Loucy (cell line): ENCODE measurements around the gene EGLN2.
"Not testable (repeated sequence)": the region's sequence is repeated elsewhere in the genome, so short reads cannot be mapped to it uniquely, and the experiment has no call there.

Experiments used
- H2AFZ ChIP-seq: fragments of 200-600 bp; sonication (generic); 2 replicates; pipeline ENCODE4 v1.6.0; 2016; ENCODE audit warnings: antibody characterized with exemption, mild to moderate bottlenecking, low read length, moderate library complexity
- H3F3A ChIP-seq: fragments of 200-600 bp; 2 replicates; pipeline ENCODE4 v1.6.0; 2016; ENCODE audit warnings: antibody characterized with exemption, low read depth, mild to moderate bottlenecking
- H3K27me3 ChIP-seq: fragments of 200-600 bp; sonication (generic); 2 replicates; pipeline ENCODE4 v1.6.1; 2014; ENCODE audit warnings: low read length, mild to moderate bottlenecking; ENCODE audit not compliant: insufficient read depth, poor library complexity, severe bottlenecking
- H3K36me3 ChIP-seq: fragments of 200-600 bp; sonication (generic); 2 replicates; pipeline ENCODE4 v1.6.1; 2016; ENCODE audit warnings: low read length; ENCODE audit not compliant: insufficient read depth
- H3K4me1 ChIP-seq: fragments of 200-600 bp; sonication (generic); 2 replicates; pipeline ENCODE4 v1.5.1; 2014; ENCODE audit warnings: low read length, mild to moderate bottlenecking; ENCODE audit not compliant: insufficient read depth, poor library complexity, severe bottlenecking
- H3K4me2 ChIP-seq: fragments of 200-600 bp; sonication (generic); 2 replicates; pipeline ENCODE4 v1.6.0; 2014; ENCODE audit warnings: antibody characterized with exemption, low read length, low read depth, mild to moderate bottlenecking; ENCODE audit not compliant: poor library complexity, severe bottlenecking
- H3K4me3 ChIP-seq: fragments of 200-600 bp; sonication (generic); 2 replicates; pipeline ENCODE4 v1.5.1; 2014; ENCODE audit warnings: low read length, mild to moderate bottlenecking, mixed read lengths; ENCODE audit not compliant: poor library complexity, severe bottlenecking
- H3K79me2 ChIP-seq: fragments of 200-600 bp; sonication (generic); 2 replicates; pipeline ENCODE4 v1.6.1; 2014; ENCODE audit warnings: low read length; ENCODE audit not compliant: insufficient read depth
- H3K9ac ChIP-seq: fragments of 200-600 bp; sonication (generic); 2 replicates; pipeline ENCODE4 v1.6.0; 2014; ENCODE audit warnings: mild to moderate bottlenecking, low read depth, low read length, moderate library complexity; ENCODE audit not compliant: poor library complexity, severe bottlenecking
- H3K9me2 ChIP-seq: fragments of 200-600 bp; sonication (generic); replicated peaks from 2 replicates; pipeline ENCODE4 v1.6.1; 2016; ENCODE audit warnings: low read depth, low read length, mixed read lengths
- H3K9me3 ChIP-seq: fragments of 200-600 bp; sonication (generic); 2 replicates; pipeline ENCODE4 v1.6.1; 2014; ENCODE audit warnings: mild to moderate bottlenecking, antibody characterized with exemption, low read length, low read depth; ENCODE audit not compliant: insufficient read depth
- H4K20me1 ChIP-seq: fragments of 200-600 bp; sonication (generic); 2 replicates; pipeline ENCODE4 v1.6.0; 2014; ENCODE audit warnings: antibody characterized with exemption, low read length, mild to moderate bottlenecking; ENCODE audit not compliant: insufficient read depth, poor library complexity, severe bottlenecking
- CTCF ChIP-seq: fragments of 200-600 bp; sonication (generic); conservative IDR thresholded peaks from 2 replicates; pipeline ENCODE4 v1.5.1; 2014; ENCODE audit warnings: mild to moderate bottlenecking, antibody characterized with exemption, low read length
- EZH2phosphoT487 ChIP-seq: fragments of 200-600 bp; IDR thresholded peaks from 2 replicates; pipeline ENCODE4 v1.6.1; 2018; ENCODE audit warnings: antibody characterized with exemption, mild to moderate bottlenecking, moderate library complexity, borderline replicate concordance

The EGLN2 gene

GRCh38 chr19:40811478-40812341 is 12.7 kb downstream of the EGLN2 start:
- Histone ChIP-seq H2AFZ (no peak overlapping the region), H3K36me3 (peaks cover 18% of the 10 kb centered on the region; the same call in 1 of the 2 replicates), H3F3A (no peaks in the 10 kb centered on the region), H3K27me3 (no peaks in the 10 kb centered on the region), H4K20me1 (peaks cover 17% of the 10 kb centered on the region), H3K9me3 (no peaks in the 10 kb centered on the region), H3K4me3 (no peak overlapping the region), H3K4me1 (peaks cover under 1% of the 10 kb centered on the region), H3K9ac (no peak overlapping the region), H3K4me2 (no peak overlapping the region), H3K9me2 (no peaks in the 10 kb centered on the region), H3K79me2 (peaks cover 19% of the 10 kb centered on the region; the same call in 1 of the 2 replicates)
- TF ChIP-seq EZH2phosphoT487 (no peak), CTCF (no peak)

- not testable (repeated sequence) for H3K4me3 ChIP-seq, H2AFZ ChIP-seq, H3K9me3 ChIP-seq, H3K4me1 ChIP-seq, H3K27me3 ChIP-seq, H3K9ac ChIP-seq, H3K4me2 ChIP-seq, H3K9me2 ChIP-seq, H4K20me1 ChIP-seq, H3F3A ChIP-seq
- peaks cover 12% of the 10 kb centered on the region; the same call in 1 of the 2 replicates for H3K36me3 ChIP-seq
- peaks cover 11% of the 10 kb centered on the region; the same call in 1 of the 2 replicates for H3K79me2 ChIP-seq
Observed at GRCh38 chr19:40812571-40812970, 13.6 kb downstream of the EGLN2 start.

GRCh38 chr19:40813182-40813581 is 14.2 kb downstream of the EGLN2 start:
- H3K4me1 ChIP-seq = no peaks in the 10 kb centered on the region
- no peak overlapping the region for H3K4me3 ChIP-seq
- H3K27me3 ChIP-seq = no peaks in the 10 kb centered on the region
- H3K9ac ChIP-seq = no peak overlapping the region
- H2AFZ ChIP-seq = no peak overlapping the region
- H3K36me3 ChIP-seq = peaks cover 6% of the 10 kb centered on the region; the same call in 1 of the 2 replicates
- H3F3A ChIP-seq = no peaks in the 10 kb centered on the region
- TF ChIP-seq EZH2phosphoT487 (no peak), CTCF (no peak)
- H3K79me2 ChIP-seq = peaks cover 5% of the 10 kb centered on the region; the same call in 1 of the 2 replicates
- no peak overlapping the region for H3K4me2 ChIP-seq
- no peaks in the 10 kb centered on the region for H3K9me2 ChIP-seq
- H3K9me3 ChIP-seq = no peaks in the 10 kb centered on the region
- H4K20me1 ChIP-seq = peaks cover 2% of the 10 kb centered on the region

- TF ChIP-seq EZH2phosphoT487 = no peak
- TF ChIP-seq CTCF = no peak
- Histone ChIP-seq H3K9ac (no peak overlapping the region), H3K79me2 (no peaks in the 10 kb centered on the region), H3K4me1 (no peaks in the 10 kb centered on the region), H3K9me3 (no peaks in the 10 kb centered on the region), H3K4me2 (no peak overlapping the region), H3K36me3 (no peaks in the 10 kb centered on the region), H3K4me3 (no peak overlapping the region), H3K9me2 (no peaks in the 10 kb centered on the region), H2AFZ (no peak overlapping the region), H3K27me3 (no peaks in the 10 kb centered on the region), H4K20me1 (no peaks in the 10 kb centered on the region), H3F3A (no peaks in the 10 kb centered on the region)
Observed at GRCh38 chr19:40815223-40815622, 16.2 kb downstream of the EGLN2 start.
